ENCODE results near the gene SLC6A6. TPM values are rescaled to one million over a fixed set of nuclear protein-coding genes. Genes with fewer than 3 reads are reported as not detected.
A peak's percentile ranks its signal among the peaks of the same experiment; 100 is the strongest.

Gene SLC6A6
- total and polyA plus RNA-seq, 2 experiments from 2014 or later, result 27.5 to 150 TPM

- TF ChIP-seq ZNF462 (CRISPR knock-in tag; IDR thresholded peaks at IDR 0.05) (no peak), ZNF114 (CRISPR knock-in tag; IDR thresholded peaks at IDR 0.05) (no peak), ZNF331 (CRISPR knock-in tag; IDR thresholded peaks at IDR 0.05; ENCODE audit: low read depth) (no peak), POLR2AphosphoS5 (IDR thresholded peaks at IDR 0.05; ENCODE audit: low read depth) (no peak)
Measured at GRCh38 chr3:14450922-14451606, 48.7 kb downstream of the SLC6A6 start (continued).

GRCh38 chr3:14451844-14452739 is 49.7 kb downstream of the SLC6A6 start:
- Histone ChIP-seq H3K27ac (ENCODE audit: low read depth) (no peak overlapping the region), H2AFZ (no peak overlapping the region), H3K9me2 (ENCODE audit: insufficient read depth) (no peaks in the 10 kb centered on the region), H3F3A (replicated peaks; ENCODE audit: low read depth) (0 out of 2 replicates have a peak, but pooled peaks cover under 1% of the 10 kb centered on the region), H3K27me3 (ENCODE audit: insufficient read depth) (no peaks in the 10 kb centered on the region), H3K79me2 (replicated peaks; ENCODE audit: insufficient read depth) (no peaks in the 10 kb centered on the region), H4K20me1 (replicated peaks; ENCODE audit: insufficient read depth) (peaks cover 14% of the 10 kb centered on the region; the same call in 1 of the 2 replicates), H3K4me3 (no peak overlapping the region), H3K4me2 (no peak overlapping the region), H3K4me1 (ENCODE audit: insufficient read depth) (peaks cover under 1% of the 10 kb centered on the region; the same call in 1 of the 2 replicates), H3K36me3 (ENCODE audit: insufficient read depth) (peaks cover 54% of the 10 kb centered on the region)
- DNase-seq (ENCODE audit: low spot score) (no peak), ATAC-seq (no peak)
- peaks cover under 1% of the 10 kb centered on the region; the same call in 1 of the 3 replicates for H3K4me1 Mint-ChIP-seq
- H3K27me3 Mint-ChIP-seq (ENCODE audit: insufficient read depth, low read depth, poor library complexity), result peaks cover 16% of the 10 kb centered on the region
- H3K36me3 Mint-ChIP-seq (ENCODE audit: low read depth), result peaks cover 66% of the 10 kb centered on the region
- no peak overlapping the region for H3K4me3 Mint-ChIP-seq
- no peaks in the 10 kb centered on the region for H3K9me3 Mint-ChIP-seq
- H3K27ac Mint-ChIP-seq, result 0 out of 2 replicates have a peak overlapping the region, but pooled peaks have one; percentile 70
- TF ChIP-seq ZNF331 (CRISPR knock-in tag; IDR thresholded peaks at IDR 0.05; ENCODE audit: low read depth) (no peak), ZNF462 (CRISPR knock-in tag; IDR thresholded peaks at IDR 0.05) (no peak), NANOG (IDR thresholded peaks at IDR 0.05; ENCODE audit: borderline replicate concordance) (no peak)

Measured in GM23338 (cell line).